ENCODE data around the gene SHISAL1.

DNA sequence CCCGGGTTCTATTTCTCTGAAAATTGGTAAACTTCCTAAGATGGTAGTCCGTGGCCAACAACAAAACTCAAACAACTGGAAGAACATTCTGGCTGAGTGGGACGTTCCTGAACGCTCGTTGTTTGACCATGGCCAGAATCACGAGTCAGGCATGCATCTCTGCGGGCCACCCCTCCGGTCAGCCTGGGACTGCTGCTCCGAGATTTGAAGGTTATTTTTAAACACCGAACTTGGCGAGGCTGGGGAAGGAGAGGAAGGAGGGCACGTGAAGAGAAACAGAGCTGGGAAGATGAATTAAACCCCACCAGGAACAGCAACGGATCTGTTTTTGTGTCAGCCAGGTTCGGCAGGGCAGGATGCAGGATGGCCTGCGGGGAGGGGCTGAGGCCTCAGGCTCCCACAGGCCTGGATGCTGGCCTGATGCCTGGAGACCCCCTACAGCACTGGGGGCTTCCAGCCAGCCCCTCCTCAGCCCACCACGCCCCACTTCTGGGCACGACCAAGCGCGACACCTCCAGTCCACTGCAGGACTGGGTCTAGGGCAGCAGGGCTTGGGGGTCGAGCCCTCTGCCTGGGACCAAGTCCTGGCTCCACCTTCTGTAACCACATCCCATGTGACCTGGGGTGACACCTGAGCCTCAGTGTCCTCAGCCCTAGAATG lies 5.1 kb downstream of the SHISAL1 start:
- TF ChIP-seq, protein P1, sequence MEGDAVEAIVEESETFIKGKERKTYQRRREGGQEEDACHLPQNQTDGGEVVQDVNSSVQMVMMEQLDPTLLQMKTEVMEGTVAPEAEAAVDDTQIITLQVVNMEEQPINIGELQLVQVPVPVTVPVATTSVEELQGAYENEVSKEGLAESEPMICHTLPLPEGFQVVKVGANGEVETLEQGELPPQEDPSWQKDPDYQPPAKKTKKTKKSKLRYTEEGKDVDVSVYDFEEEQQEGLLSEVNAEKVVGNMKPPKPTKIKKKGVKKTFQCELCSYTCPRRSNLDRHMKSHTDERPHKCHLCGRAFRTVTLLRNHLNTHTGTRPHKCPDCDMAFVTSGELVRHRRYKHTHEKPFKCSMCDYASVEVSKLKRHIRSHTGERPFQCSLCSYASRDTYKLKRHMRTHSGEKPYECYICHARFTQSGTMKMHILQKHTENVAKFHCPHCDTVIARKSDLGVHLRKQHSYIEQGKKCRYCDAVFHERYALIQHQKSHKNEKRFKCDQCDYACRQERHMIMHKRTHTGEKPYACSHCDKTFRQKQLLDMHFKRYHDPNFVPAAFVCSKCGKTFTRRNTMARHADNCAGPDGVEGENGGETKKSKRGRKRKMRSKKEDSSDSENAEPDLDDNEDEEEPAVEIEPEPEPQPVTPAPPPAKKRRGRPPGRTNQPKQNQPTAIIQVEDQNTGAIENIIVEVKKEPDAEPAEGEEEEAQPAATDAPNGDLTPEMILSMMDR (IDR thresholded peaks at IDR 0.05; ENCODE audit: low read depth, low read length) = no peak
- no peak for TF ChIP-seq EZH2phosphoT487 (IDR thresholded peaks at IDR 0.05; ENCODE audit: low read depth)

Data from OCI-LY3 (cell line).